Activated T-cell treated with anti-CD3 and anti-CD28 coated beads, Interleukin-2, amount 50 U/mL, for 48 hours (primary cell): ENCODE results near the gene SELPLG.
"Not testable (repeated sequence)": the region's sequence is repeated elsewhere in the genome, so short reads cannot be mapped to it uniquely, and the experiment has no call there.

Source experiments
- DNase-seq, 2 experiments: peaks; one replicate each; pipeline ENCODE4 v3.0.0-alpha.2; 2020

Gene SELPLG

DNA sequence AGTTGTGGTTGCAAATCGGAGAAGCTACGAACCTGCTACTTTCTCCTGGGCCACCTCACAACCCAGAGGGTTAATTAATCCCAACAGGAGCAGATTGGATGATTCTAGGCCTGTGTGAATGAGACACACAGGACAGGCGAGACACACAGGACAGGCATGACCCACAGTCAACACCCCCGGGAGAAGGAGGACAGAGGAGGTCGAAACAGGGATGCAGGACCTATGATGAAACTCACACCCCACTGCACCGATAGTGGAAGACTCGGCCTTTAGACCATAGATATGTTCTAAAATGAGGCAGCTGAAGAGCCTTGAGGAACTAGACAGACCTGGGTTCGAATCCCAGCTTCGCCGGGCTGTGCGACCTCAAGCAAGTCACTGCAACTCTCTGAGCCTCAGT is 47.4 kb downstream of the SELPLG start:
- DNase-seq, result no peak

DNA sequence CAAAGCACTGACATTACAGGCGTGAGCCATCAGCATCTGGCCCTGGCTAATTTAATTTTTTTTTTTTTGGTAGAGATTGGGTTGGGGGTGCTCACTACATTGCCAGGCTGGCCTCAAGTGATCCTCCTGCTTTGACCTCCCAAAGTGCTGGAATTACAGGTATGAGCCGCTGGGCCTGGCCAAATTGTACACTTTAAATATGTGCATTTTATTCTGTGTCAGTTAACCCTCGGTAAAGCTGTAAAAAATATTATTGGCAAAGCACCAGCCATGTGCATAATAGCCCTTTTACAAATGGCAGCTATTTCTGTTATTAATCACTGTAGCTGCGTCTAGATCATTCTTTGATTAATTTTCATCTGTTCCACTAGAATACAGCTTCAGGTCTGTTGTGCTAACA is 47.8 kb downstream of the SELPLG start:
- no peak for DNase-seq

DNA sequence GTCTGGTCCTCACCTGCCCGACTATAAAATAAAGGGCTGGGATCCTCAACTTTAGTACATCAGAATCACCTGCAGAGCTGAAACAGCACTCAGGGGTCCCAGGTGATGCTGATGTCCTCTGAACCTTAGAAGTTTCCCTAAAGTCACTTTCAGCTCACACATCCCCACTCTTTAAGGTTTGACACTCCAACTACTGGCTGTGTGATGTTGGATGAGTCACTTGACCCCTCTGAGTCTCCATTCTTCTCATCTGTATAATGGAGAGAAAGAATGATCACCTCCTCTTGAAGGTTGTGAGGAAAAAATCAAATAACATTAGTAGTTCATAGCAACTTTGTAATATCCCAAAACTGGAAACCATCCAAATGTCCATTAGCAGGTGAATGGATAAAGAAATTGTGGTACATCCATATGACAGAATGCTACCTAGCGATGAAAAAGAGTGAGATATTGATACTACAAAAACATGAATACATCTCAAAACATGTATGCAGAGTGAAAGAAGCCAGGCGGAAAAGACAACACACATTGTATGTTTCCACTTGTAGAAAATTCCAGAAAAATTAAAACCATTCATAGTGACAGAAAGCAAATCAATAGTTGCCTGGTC is 49.1 kb downstream of the SELPLG start:
- DNase-seq, result no peak

DNA sequence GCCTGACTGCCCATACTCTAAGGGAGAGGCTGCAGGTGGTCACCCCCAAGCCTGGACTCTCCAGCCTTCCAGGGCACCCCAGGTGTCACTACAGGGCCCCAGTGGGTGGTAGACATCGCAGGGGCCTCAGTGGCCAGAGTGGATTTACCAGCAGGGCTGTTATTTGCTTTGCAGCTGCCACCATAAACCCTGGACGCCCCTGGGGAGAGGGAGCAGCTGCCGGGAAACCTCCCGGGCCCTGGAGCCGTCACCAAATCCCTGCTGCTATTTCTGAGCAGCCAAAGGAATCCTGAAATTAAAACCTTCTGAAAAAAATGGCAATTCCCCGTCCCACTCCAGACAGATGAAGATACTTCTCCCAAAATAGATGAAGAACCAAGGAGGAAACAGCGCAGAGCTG is 49.7 kb downstream of the SELPLG start:
- DNase-seq, result no peak

DNA sequence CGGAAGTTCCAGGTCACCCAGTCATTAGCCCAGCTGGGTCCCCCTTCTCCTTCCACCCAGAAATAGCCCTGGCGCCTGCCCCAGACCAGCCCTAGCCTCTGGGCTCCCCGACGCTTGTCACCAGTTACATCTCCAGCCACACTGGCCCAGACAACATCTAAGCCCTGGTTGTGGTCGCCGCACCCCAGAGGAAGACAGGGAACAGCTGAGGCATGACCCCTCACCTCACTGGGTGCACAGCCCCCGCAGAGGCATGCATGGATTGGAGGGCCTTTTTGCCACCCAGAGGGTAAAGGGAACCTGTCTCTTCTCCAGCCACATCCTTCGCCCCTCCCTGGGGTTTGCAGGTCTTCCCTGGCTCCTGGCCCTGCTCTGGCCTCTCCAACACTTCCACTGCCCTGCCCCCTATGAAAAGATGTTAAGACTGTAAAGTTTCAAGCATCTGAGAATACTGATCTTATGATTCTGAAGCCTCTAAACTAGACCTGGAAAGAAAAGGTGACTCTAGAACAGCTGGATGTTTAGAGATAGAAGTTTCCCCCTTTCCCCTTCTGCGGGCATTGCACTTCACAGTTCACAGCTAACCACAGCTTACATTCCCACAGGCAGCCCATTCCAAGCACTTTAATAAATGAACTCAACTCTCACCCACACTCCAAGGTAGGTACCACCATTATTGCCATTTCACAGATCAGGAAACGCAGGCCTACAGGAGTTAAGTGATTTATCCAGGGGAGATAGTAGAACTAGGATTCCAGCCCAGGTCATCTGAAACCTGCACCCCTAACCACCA is 50.5 kb downstream of the SELPLG start:
- no peak for DNase-seq

DNA sequence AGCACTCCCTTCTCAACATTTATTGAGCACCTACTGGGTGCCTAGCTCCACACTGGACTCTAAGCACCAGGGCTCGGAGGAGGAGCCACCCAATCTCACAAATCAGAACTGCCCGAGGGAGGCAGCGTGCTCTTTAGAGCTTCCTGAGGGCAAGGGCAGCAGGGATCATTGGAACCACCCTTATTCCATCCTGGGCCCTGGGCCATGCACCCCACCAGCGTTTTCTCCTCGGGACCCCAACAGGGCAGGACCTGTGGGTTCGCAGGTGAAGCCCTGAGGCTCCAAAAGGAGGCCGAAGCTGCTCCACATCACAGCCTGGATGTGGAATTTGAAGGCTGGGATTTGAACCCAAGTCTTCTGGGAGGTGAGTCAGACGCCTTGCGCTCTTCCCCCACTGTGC is 51.2 kb downstream of the SELPLG start:
- DNase-seq, result no peak

DNA sequence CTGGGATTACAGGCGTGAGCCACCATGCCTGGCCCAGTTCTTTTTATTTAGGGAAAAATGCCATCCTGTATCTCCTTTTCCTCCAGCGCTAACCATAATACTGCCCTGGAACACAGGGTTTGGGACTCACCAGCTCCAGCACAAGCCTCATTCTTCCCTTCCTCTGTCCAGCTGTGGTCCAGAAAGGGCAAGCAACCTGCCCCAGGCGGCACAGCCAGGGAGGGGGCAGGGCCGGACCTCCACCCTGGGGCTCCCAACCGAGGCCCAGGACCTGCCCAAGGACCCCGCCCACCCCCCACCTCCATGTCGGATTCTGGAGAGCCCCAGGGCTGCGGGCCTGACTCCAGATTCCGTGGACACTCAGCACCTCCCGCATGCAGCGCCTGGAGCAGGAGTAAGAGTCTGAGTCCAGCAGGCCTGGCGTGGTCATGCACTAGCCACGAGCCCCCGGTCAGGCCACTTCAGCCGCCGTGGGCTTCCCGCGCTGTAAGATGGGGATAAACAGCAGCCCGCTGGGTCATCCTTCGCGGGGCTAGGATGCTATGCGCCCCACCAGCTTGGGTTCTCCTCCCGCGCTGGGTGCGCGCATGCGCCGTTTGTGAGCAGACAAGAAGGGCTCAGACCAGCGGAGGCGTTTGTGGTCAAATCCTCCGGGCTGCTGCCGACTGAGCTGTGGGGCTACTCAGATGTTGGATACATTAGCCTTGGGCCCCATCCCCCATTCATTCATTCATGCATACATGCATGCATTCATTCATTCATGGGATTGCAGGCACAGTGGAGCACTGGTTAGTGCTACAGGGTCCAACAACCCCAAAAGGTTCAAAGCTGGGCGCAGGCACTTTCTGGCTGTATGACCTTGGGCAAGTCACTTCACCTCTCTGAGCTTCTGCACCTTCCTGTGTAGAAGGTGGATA is 52.1 kb downstream of the SELPLG start:
- no peak for DNase-seq

DNA sequence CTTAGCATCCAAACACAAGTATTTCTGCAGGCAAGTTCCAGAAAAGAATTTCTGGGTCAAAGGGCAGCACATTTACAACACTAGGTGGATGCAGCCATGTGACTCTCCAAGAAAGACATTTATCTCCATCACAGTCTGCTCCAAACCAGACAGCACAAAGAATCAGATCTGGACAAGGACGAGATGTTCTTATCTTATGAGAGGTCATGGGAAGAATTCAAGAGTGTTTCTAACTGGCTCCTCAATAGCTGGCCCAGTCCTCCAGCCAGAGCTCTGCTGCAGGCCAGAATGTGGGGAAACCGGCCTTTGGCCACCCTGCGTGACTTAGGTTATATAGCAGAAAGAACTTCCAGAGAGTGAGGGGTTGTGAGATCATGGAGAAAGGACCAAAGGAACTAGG is 53.2 kb downstream of the SELPLG start:
- no peak for DNase-seq

DNA sequence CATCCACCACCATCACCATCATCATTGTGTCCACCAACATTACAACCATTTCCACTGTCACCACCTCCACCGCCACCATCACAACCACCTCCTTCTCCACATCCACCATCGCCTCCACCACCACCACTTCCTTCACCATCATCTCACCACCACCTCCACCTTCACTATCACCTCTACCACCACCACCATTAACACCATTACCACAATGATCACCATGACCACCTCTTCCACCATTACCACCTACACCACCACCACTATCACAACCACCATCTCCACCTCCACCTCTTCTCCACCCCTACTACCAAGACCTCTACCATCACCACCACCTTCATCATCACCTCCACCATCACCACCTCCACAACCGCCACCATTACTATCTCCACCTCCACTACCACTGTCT is 54.9 kb downstream of the SELPLG start:
- DNase-seq, result no peak

DNA sequence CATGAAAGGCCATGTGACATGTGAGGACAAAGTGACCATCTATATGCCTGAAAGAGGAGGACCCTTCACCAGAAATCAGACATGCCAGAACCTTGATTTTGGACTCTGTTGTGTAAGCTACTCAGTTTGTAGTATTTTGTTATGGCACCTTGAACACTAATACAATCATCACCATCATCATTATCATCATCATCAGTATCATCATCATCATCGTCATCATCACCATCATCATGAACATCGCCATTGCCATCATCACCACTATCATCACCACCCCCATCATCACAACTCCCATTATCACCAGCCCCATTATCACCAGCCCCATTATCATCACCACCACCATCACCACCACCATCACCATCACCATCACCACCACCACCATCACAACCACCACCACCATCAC is 55.4 kb downstream of the SELPLG start:
- DNase-seq, result no peak

DNA sequence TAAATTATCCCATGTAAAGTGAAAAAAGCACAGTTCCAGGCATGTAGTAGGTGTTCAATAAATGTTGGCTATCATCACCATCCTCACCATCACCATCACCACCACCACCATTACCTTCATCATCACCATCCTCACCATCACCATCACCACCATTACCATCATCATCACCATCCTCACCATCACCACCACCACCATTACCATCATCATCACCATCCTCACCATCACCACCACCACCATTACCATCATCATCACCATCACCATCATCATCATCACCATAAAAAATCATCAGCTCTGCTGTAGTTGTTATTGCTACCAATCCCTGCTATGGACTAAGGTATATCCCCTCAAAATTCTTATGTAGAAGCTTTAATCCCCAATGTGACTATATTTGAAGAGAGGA is 56.2 kb downstream of the SELPLG start:
- DNase-seq, result no peak

DNA sequence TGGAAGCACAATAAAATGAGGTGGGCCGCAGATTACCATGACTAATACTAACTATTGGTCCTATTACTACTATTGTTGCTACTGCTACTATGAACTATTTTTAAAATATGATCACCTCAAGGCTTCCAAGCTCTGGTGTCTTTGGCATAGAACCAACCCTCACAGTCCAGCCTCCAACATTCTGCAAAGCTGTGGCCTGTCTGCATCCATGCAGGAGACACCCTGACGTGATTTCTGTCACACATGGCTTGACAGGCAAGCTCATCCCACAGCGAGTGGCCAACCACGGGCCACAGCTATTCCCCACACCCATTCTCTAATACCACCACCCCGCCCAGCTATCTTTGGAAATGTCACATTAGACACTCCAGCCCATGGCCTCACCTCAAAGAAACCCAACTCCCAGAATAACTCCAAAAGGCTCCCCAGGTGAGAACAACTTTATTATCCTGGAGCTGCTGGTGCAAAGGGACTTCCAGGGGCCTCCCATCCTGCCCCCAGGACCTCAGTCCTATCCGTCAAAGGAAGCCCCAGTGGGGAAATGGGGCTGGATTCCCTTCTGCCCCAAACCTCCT is 56.9 kb downstream of the SELPLG start:
- no peak for DNase-seq

DNA sequence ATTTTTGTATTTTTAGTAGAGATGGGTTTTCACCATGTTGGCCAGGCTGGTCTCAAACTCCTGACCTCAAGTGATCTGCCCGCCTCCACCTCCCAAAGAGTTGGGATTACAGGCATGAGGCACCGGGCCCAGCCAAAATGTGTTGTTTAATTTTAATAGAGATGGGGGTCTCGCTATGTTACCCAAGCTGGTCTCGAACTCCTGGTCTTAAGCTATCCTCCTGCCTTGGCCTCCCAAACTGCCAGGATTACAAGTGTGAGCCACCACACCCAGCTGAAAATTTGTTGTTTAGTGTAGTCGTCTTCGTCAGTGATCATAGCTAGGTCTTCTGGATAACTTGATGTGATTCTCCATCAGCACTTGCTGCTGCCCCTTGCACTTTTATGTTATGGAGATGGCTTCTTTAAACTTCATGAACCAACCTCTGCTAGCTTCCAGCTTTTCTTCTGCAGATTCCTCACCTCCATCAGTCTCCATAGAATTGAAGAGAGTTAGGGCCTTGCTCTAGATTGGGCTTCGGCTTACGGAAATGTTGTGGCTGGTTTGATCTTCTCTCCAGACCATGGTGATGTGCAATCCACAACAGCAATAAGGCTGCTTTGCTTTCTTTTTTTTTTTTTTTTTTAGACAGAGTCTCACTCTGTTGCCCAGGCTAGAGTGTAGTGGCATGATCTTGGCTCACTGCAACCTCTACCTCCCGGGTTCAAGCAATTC is 58.3 kb downstream of the SELPLG start:
- DNase-seq, result no peak

DNA sequence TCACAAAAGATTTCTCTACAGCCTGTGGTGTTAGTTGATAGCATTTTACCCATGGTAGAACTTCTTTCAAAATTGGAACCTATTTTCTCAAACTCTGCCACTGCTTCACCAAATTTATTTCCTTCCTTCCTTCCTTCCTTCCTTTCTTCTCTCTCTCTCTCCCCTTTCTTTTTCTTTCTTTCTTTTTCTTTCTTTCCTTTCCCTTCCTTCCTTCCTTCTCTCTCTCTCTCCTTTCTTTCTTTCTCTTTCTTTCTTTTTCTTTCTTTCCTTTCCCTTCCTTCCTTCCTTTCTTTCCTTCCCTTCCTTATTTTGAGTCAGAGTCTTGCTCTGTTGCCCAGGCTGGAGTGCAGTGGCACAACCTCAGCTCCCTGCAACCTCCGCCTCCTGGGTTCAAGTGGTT is 59.4 kb downstream of the SELPLG start:
- not testable (repeated sequence) for DNase-seq

DNA sequence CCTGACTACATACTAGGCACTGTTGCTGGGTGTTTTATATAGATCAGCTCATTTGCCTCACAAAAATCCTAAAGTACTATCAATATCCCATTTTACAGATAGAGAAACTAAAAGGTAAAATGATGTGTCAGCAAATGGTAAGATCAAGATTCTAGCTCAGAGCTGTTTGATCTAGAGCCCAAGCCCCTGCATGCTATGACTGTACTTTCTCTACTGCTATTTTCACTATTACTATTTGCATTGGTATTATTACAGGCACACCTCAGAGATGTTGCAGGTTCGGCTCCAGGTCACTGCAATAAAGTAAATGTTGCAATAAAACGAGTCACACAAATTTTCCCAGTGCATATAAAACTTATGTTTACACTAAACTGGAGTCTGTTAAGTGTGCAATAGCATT is 60.4 kb downstream of the SELPLG start:
- DNase-seq, result peak in 1 of 2 experiments; percentile 38

DNA sequence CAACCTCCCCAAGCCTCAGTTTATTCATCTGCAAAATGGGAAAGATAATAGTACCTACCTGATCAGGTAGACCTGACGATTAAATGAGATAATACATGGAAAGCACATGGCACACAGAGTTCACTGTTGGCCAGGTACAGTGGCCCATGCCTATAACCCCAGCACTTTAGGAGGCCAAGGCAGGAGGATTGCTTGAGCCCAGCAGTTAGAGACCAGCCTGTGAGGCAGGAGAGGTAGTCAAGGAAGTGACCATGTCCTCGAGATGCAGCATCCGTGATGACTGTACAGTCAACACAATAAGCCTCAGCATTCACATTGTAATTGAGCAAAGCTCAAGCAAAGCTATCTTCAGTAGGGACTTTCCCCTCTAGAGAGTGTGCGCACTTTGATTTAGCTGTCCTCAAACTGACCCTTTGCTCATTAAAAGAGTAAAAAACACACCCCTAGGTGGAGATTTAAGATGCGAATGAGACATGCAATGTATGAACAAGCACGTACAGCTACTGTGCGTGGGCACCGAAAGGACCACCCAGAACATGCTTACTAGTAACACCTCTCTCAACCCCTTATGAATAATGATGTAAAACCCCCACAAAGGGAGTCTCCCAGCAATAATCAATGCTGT is 61.4 kb downstream of the SELPLG start:
- peak in 1 of 2 experiments; percentile 17 for DNase-seq
